PC-3 (cell line): ENCODE results near the gene RAB39A.

Experiments used
- EZH2 ChIP-seq: fragments of 300-600 bp; sonication (generic); IDR thresholded peaks from one replicate; pipeline ENCODE4 v1.6.1; 2017; ENCODE audit warnings: antibody characterized with exemption, mild to moderate bottlenecking, low read length; ENCODE audit not compliant: unreplicated experiment
- TF ChIP-seq, protein P1 (sequence below): fragments of 300-600 bp; sonication (generic); conservative IDR thresholded peaks from 2 replicates; pipeline ENCODE4 v1.5.1; 2017; ENCODE audit warnings: antibody characterized with exemption, low read depth, mild to moderate bottlenecking, low read length

DNA sequence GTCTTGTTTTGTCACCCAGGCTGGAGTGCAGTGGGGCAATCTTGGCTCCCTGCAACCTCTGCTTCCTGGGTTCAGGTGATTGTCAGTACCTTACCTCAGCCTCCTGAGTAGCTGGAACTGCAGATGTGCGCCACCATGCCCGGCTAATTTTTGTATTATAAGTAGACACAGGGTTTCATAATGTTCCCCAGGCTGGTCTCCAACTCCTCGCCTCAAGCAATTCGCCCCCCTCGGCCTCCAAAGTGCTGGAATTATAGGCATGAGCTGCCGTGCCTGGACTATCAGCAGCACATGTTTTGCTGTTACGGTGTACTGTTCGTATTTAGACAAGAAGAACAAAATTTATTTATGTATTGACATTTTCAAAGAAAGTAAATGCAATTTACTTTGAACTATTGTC, 34.8 kb downstream of the RAB39A start:
- TF ChIP-seq, protein P1, sequence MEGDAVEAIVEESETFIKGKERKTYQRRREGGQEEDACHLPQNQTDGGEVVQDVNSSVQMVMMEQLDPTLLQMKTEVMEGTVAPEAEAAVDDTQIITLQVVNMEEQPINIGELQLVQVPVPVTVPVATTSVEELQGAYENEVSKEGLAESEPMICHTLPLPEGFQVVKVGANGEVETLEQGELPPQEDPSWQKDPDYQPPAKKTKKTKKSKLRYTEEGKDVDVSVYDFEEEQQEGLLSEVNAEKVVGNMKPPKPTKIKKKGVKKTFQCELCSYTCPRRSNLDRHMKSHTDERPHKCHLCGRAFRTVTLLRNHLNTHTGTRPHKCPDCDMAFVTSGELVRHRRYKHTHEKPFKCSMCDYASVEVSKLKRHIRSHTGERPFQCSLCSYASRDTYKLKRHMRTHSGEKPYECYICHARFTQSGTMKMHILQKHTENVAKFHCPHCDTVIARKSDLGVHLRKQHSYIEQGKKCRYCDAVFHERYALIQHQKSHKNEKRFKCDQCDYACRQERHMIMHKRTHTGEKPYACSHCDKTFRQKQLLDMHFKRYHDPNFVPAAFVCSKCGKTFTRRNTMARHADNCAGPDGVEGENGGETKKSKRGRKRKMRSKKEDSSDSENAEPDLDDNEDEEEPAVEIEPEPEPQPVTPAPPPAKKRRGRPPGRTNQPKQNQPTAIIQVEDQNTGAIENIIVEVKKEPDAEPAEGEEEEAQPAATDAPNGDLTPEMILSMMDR, result no peak
- no peak for TF ChIP-seq EZH2
